HG02938 (cell line): ENCODE measurements around the gene NENF.
A peak's percentile ranks its signal among the peaks of the same experiment; 100 is the strongest.

Experiments used
- ATAC-seq: cut with Tn5 transposase; IDR thresholded peaks from one replicate; pipeline ENCODE4 v1.9.1; 2021; ENCODE audit warnings: mild to moderate bottlenecking, moderate library complexity; ENCODE audit not compliant: unreplicated experiment

Gene NENF

DNA sequence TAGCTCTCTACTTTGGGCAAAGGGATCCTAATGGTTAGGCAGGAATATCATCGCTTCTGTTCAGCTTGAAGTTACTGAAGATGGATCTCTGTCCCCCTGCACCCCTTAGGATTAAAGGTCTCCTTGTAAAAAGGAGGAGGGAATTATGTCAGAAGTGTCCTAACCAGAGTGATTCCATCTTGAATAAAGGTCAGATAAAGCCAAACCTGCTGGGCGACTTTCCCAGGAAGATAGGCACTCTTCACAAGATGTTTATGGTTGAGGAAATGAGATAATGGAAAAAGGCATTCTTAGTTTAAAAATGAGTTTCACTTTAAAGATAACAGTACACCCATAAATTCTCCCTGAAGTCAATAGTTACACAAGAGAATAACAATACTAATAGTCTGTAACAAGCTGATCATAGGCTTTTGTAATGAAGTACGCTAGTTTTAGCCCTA lies 1.7 kb upstream of the NENF start:
- no peak for ATAC-seq

DNA sequence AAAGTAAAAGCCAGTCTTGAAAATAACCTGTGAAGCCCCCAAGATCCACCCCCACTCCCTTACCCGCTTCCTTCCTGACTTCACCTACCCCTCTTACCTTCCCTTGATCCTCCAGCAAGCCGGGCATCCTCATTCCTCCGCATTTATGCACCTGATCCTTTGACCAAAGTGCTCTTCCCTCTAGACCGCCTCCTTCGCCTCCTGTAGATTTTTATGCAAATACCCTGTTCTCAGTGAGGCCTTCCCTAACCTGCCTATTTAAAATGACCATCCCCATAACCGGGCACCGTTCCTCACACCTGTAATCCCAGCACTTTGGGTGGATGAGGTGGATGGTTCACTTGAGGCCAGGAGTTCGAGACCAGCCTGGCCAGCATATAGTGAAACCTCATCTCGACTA lies 1.1 kb upstream of the NENF start:
- ATAC-seq, result no peak

DNA sequence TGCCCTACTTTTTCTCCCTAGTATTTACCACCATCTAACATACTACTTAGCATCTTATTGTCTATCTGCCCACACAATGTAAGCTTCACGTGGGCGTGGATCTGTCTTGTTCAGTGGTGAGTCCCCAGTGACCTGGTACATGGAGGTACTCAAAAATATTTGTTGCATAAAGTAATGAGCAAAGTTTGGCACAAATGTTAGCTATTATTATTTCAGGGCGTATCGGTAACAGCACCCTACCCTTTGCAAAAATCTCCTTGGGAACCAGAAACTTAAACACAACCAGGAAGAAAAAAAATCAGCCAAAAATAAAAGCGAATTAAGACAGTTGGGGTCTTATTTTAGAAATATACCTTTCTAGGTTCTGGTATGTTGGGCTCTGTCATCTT lies 454 bp upstream of the NENF start:
- ATAC-seq, result no peak

DNA sequence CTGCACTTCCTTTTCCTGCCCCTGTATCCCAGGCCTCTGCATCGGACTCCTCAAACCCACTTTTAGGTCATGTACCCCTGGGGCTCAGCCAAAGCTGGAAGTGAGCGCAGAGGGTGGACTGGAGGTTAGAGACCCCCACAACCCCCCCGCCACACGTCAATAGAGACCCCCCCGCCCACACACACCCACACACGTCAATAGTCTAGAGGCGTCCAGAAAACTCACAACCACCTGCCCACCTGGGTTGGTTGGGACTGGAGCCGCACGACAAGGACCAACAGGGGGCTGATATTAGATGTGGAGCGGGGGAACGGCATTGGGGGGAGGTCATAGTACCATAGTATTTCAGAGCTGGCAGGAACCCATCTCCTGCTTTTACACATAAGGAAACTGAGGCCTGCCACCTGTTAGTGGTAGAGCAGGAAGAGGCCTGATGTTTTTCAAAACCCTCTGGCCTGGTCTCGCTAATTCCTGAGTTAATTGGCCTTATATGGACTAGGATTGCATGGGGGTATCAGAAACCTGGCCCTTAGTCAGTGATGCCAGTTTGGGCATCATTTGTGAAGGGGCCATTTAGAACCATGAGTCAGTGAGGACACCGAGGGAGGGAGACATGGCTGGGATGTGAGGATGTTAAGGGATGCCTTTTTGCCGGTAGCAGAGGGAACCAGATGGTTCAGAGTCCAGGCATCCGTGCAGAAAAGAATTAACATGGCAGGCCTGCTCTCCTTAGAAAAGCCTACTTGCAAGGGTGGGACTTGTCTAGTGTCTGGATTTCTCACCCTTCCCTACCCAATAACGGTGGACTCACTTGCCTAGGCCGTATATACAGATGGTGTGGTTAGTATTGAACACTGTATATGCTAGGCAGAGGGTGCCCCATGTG lies 1.1 kb downstream of the NENF start:
- ATAC-seq, result no peak

DNA sequence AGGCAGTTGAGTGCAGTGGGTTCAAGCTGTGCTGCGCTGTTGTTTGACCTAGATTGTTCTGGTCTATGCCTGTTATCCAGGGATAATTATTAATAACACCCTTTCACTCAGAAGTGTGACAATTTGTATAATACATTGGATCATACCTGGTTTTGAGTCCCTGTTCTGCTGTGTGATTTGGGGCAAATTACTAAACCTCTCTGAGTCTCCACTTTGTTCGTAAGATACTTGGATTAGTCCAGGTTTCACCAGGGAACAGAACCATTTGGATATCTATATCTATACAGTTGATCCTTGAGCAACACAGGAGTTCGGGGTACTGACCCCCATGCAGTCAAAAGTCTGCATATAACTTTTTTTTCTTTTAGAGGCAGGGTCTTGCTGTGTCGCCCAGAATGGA lies 2.3 kb downstream of the NENF start:
- ATAC-seq, result no peak

DNA sequence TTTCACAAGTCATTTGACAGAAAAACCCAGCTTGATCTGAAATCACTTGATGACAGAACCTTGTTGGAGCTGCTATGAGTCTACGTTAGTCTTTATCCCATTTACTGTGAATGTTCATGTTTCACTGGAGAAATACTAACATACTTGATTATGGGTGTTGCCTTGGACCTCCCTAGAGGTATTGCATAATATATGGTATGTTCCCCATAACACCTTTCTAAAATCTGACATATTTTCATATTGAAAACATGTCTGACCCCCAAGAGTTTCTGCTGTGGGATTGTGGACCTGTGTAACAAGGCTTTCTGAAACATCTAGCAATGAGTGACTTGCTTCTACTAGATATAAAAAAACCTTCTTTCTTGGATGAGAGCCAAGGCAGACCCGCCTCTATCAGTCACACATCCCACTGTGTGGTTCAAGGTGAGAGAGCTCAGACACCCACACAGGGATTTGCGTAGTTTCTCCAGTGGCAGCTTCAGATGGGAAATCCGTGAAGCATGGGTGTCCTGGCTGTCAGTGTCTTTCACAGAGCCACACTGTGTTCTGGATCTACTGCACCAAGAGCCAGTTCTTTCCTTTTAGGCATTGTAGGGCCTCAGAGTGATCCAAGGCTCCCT lies 4.6 kb downstream of the NENF start:
- ATAC-seq, result no peak

DNA sequence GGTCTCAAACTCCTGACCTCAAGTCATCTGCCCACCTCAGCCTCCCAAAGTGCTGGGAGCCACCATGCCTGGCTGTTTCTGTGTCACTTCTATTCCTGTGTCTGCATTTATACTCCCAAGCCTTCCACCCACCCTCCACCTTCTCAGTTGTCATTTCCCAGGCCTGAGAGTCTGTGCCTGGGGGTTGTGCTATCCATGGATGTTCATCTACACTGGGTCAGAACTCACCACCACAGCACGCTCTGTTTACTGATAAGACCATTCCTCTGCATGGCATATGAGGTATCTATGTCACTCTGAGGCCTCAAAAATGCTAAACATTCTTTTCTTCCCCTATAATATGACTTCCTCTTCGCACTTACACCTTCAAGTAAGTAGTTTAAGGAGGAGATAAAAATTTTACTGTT lies 6.1 kb downstream of the NENF start:
- no peak for ATAC-seq

DNA sequence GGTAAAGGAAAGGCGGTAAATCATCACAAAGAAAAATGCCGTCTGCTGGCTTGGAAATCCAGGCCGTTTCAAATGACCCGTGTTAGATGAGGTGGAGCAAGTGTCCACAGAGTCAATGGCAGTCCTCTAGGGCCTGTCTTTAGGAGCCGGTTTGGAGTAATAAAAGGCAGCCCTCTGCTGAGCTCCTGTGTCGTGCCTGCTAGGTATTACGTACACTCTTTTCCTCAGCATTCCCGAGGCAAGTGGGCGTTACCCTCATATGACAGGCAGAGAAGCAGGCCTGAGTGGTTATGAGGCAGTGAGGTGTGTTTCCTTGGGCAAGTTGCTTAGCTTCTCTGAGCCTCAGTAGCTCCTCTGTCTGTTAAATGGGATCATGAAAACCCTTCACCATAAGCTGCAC lies 7.7 kb downstream of the NENF start:
- ATAC-seq, result no peak

DNA sequence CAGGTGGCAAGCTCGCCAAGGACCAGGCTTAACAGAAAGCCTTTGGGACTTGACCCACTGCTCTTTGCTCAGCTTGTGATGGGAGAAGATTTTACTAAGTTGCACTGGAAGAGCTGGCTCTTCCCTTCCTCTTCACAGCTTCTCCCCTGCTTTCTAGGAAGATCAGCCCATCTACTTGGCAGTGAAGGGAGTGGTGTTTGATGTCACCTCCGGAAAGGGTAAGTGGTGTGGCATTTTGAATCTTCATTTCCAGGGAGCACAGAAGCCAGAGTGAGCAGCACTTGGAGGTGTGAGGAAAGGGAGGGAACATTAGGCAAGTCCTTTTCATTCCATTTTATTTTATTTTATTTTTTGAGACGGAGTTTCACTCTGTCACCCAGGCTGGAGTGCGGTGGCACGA lies 9.7 kb downstream of the NENF start:
- no peak for ATAC-seq

DNA sequence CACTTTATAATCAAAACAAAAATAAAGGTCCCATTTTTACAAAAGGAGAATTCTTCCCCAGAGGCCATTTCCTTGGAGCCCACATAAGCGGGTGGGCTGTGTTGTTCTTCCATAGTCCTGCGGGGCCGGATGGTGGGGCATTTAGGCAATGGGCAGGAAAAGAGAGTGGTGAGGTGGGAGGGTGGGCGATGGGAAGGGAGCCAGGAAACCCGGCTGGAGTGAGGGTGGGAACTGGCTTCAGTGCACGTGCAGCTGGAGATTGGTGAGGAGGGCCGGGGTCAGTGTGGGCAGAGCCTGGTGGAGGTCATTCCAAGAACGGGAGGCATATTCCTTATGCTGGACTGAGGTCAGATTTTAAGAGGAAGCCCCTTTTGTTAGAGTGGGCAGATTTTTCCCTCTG lies 13.6 kb downstream of the NENF start:
- no peak for ATAC-seq

DNA sequence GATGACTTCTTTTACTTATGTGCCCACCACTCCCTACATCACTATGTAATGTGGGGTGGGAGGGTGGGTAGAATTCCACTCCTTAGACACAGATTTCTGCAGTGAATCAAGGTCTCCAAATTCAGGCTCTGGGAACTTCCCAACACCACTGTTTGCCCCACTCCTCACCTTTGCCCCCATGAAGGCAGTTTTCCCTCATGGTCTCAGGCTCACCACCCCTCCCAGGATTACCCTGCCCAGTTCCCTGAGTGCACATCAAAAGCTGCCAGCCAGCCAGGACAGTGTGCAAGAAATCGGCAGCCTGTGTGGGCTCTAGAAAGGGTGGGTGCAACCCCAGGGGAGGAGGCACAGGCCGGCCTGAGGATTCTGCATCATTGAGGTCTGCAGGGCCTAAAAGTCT lies 14.8 kb downstream of the NENF start:
- ATAC-seq, result no peak

DNA sequence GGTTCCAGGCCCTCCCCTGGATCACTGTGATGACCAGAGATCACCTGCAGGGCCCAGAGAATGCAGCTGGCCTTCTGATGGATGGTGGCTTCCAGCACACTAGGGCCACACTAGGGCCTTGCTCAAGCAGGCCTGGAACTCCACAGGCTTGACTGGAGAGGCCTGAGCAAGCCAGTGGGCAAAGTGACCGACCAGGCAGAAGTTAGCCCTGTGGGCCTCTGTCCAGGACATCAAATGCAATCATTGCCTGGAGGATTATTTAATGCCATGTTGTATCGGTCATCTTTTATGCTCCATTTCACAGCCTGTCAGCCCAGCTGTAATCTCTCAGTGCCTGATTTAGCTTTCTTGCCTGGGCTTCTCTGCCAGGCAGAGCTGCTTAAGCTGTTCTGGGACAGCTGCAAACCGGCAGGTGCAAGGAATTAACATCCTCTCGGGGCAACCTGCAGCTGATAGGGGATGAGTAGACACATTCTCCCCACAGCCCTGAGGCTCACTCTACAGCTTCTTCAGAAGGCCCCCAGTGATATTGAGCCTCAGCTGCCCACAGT lies 17.7 kb downstream of the NENF start:
- ATAC-seq, result no peak

DNA sequence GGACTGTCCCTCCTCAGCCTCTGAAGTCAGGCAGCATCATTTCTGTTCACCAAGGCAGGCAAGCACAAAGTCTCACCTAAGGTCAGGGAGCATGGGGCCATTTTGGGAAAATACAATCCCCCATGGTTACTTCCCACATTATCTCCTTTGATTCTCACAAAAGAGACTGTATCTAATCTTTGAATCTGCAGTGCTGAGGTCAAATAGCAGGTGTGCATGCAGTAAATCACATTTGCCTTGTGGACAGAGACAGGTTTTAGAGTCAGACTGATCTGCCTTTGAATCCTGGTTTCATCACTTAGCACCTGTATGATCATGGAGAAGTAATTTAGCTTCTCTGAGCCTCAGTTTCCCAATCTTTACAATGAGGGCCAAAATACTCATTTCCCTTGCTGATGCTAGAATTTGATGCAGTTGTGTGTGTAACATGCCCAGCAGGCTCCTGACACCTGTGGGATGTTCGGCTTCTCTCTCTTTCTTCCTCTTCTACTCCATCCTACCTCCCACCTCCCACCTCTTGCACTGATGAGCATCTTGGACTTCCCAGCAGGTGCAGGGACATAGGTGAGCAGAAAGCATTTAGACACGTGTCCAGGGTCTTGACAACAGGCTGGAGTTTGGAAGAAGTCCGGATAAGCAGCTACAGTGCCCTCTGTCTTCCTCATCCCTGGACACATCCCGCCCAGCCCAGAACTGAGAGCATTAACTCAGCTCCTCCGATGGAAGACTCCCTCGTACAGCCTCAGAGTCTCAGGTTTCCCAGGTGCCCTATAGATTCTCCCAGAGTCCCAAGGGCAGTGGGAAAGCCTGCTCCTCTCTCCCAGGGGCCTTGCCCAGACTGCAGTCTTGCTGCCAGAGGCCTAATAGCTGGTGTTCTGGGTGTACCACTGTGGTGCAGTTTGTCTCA lies 18.9 kb downstream of the NENF start:
- ATAC-seq, result no peak

DNA sequence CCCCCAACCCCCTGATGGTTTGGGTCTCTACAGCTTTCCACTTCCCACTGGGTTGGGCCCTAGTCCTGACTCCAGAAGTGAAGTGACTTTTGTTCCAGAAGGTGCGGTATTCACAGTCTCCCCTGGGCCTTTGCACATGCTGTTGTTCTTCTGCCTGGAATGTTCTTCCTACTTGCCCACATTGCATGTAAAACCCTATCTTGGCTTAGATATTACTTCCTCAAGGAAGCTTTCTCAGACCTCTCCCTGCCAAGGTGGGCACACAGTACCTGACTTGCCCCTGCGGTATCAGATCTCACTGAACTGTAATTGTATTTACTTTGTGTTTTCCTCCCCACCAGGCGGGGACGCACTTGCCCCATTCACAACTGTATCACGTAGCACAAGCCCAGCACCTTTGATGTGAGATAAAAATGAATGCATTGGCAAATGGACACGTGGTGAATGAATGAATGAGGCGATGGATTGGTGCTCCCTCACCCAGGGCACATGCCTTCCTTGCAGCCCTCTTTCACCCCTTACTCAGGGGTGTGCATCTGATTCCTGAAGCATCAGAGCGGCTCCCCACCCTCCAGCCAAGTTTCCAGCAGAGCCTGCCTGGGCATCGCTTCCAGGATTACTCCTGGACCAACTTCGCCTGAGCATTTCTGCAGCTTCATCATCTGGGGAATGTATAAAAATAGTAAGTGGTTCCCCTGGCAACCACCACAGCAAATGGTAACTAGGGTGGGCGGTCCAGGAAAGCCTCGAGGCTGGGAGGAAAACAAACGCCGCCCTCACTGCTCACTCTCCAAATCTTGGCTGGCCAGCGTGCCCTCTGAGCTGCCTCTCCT lies 19.8 kb downstream of the NENF start:
- no peak for ATAC-seq

DNA sequence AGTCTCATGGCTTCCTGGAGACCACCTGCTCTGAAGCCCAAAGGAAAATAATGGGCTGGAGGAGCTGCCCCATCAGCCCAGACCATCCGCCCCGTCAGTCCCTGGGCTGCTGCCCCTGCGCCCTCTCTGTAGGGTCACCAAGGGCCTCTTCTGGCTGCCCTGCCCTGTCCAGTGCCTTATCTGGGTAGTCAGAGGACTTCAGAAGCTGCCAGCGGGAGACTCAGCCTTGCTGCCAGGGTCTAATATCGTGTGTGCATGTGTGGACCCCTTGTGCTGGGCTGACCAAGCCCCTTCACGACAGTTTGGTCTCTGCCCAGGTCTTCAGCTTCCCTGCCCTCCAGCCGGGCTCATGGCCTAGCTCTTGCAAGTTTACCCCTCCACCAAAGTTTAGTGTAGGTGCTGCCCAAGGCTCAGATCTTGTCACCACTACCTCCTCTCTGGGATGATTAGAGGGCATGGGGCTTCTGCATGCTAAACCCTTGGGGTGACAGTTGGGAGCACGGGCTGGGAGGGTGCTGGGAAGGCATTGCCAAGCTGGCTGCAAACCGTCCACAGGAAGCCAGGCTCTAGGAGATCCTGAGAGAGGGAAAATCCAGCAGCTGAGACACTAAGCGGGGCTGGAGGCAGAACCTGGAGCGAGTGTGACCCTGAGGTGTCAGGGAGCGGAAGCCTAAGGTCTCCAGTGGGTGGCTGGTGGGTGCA lies 20.6 kb downstream of the NENF start:
- ATAC-seq, result no peak

DNA sequence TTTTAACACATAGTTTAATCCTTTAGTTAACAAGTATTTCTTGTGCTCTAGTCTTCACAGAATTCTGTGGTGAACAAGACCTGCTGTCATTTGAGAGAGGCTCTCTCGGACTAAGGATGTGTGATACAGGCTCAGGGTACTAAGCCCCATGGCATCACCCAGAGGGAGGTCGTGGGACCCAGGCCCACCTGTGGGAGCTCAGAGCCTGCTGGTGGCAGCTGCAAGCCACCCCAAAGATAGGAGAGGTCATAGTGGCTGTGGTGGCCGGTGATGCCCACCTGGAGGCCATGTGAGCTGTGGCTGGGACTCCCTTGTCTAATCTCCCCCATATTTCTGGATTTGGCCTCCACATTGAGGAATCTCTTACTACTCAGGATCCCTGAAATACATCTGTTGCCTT lies 22.0 kb downstream of the NENF start:
- ATAC-seq, result no peak

DNA sequence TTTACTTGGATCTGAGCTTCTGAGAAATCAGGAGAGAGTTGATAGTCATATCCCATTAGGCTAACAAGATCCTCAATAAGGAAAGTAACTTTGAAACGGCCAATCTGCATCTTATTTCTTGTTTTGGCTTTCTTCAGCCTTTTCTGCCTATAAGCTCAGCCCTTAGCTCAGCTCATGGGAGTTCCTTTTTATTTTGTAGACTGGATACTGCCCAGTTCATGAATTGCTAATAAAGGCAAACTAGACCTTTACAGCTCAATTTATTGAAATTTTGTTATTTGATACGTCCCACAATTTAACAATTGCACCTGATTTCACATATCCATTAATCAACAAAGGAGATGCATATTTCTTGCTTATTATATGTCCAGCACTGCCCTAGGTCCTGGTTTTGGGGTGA lies 22.7 kb downstream of the NENF start:
- no peak for ATAC-seq

DNA sequence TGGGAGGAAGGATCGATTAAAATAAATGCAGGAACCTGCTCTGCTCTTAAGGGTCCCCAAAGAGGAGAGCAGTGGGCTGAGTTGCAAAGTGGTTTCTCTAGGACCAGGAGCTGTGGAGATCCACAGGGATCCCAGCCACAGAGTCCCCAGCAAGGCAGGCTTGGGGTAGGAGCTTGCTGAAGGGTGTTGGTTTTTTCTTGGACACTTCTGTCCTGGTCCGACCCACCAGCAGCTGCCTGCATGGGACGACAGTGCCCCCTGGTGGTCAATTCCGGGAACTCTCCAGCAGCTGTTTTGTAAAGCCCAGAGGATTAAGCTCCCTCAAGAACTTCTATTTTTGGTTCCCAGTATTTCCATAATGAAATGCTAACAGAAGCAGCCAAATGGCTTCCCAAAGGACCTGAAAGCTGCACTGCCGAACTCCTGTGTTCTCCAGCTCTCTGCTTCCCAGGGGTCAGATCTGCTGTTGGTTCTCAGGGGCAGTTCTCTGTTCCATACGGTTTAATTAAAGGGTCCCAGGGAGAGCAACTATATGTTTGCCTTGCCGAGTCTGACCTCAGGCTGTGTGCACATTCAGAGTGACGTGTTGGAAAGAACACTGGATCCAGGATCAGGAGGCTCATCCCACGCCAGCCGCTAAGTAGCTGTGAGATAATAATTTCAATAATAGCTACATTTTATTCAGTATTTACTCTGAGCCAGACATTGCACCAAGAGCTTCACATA lies 23.2 kb downstream of the NENF start:
- ATAC-seq, result peak; percentile 65

DNA sequence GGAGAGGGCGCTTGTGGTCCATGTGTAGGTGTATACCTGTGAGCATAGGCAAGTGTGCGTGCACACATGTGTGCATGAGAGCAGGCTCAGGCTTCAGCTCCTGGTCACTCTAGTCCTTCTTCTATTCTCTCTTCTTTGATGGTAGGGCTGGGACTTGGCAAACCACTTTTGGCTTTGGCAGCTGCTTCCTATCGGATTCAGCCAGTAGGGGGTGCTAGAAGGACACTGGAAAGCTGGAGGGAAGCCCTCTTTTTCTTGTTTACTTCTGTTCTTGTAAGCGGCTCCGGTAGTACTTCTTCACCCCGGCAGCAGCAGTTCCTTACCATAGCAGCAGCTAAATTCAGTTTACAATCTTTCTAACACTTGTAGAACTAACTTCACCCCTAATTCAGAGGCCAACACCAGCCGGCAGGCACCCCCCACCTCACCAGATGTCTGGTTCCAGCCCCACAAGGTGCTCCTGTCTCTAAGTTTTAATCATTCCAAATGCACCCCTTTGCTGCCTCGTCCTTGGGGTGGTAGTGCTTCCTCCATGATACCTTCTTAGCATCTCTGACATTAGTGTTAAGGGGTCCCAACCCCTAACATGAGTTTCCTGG lies 25.1 kb downstream of the NENF start:
- ATAC-seq, result no peak
